OCI-LY3 (cell line): ENCODE data around the gene ZMAT3.
"Not testable (repeated sequence)": the region's sequence is repeated elsewhere in the genome, so short reads cannot be mapped to it uniquely, and the experiment has no call there.

Experiments used
- H2AFZ ChIP-seq: fragments of 200-600, 300-600 bp; shearing (Covaris generic); 2 replicates; pipeline ENCODE4 v1.6.0; 2014; ENCODE audit warnings: antibody characterized with exemption, low read depth, low read length
- H3K27ac ChIP-seq: fragments of 200-600, 300-600 bp; sonication (generic); 2 replicates; pipeline ENCODE4 v1.5.1; 2014; ENCODE audit warnings: mild to moderate bottlenecking, low read length, moderate library complexity, mixed read lengths
- H3K27me3 ChIP-seq: fragments of 200-600, 300-600 bp; sonication (generic); 2 replicates; pipeline ENCODE4 v1.6.1; 2014; ENCODE audit warnings: low read depth, low read length, mixed read lengths
- H3K36me3 ChIP-seq: fragments of 200-600, 300-600 bp; sonication (generic); replicated peaks from 2 replicates; pipeline ENCODE3; 2014; ENCODE audit warnings: low read depth, low read length, mixed read lengths
- H3K4me1 ChIP-seq: fragments of 300-600, 200-600 bp; sonication (generic); 2 replicates; pipeline ENCODE4 v1.6.1; 2014; ENCODE audit warnings: low read length, mixed read lengths
- H3K4me2 ChIP-seq: fragments of 200-600, 300-600 bp; sonication (generic); 2 replicates; pipeline ENCODE4 v1.6.1; 2014; ENCODE audit warnings: low read length, mixed read lengths
- H3K4me3 ChIP-seq: fragments of 300-600, 200-600 bp; sonication (generic); 2 replicates; pipeline ENCODE4 v1.5.1; 2014; ENCODE audit warnings: antibody characterized with exemption, mild to moderate bottlenecking, low read length, moderate library complexity
- H3K79me2 ChIP-seq: fragments of 300-600, 200-600 bp; shearing (Covaris generic); 2 replicates; pipeline ENCODE4 v1.6.1; 2014; ENCODE audit warnings: mild to moderate bottlenecking, low read length, mixed read lengths
- H3K9ac ChIP-seq: fragments of 300-600, 200-600 bp; shearing (Covaris generic); 2 replicates; pipeline ENCODE4 v1.6.0; 2014; ENCODE audit warnings: mild to moderate bottlenecking, low read length, moderate library complexity
- H3K9me3 ChIP-seq: fragments of 200-600, 300-600 bp; shearing (Covaris generic); 2 replicates; pipeline ENCODE4 v1.6.1; 2014; ENCODE audit warnings: low read length, mixed read lengths; ENCODE audit not compliant: insufficient read depth
- H4K20me1 ChIP-seq: fragments of 200-600, 300-600 bp; sonication (generic); 2 replicates; pipeline ENCODE4 v1.6.1; 2016; ENCODE audit warnings: low read length, mixed read lengths; ENCODE audit not compliant: insufficient read depth
- CTCF ChIP-seq: fragments of 200-600, 300-600 bp; sonication (generic); IDR thresholded peaks from 2 replicates; pipeline ENCODE4 v1.5.1; 2014; ENCODE audit warnings: antibody characterized with exemption, low read length, low read depth
- EZH2phosphoT487 ChIP-seq: fragments of 200-600 bp; shearing (Covaris generic); IDR thresholded peaks from 2 replicates; pipeline ENCODE4 v1.6.1; 2018; ENCODE audit warnings: antibody characterized with exemption, mixed run types, low read depth

The ZMAT3 gene

GRCh38 chr3:179037351-179037750 is 34.3 kb downstream of the ZMAT3 start:
- Histone ChIP-seq H4K20me1 (peaks cover 40% of the 10 kb centered on the region), H3K4me3 (no peak overlapping the region), H3K4me1 (no peaks in the 10 kb centered on the region; the same call in 1 of the 2 replicates), H3K36me3 (peaks cover 51% of the 10 kb centered on the region), H3K4me2 (no peak overlapping the region), H3K79me2 (peaks cover 80% of the 10 kb centered on the region), H3K9ac (no peak overlapping the region), H3K27ac (no peak overlapping the region), H3K9me3 (no peaks in the 10 kb centered on the region), H2AFZ (no peak overlapping the region), H3K27me3 (no peaks in the 10 kb centered on the region)
- TF ChIP-seq EZH2phosphoT487 (no peak), CTCF (no peak)

- no peak overlapping the region for H3K9ac ChIP-seq
- H3K9me3 ChIP-seq, result no peaks in the 10 kb centered on the region
- H3K4me1 ChIP-seq, result no peaks in the 10 kb centered on the region; the same call in 1 of the 2 replicates
- peaks cover 51% of the 10 kb centered on the region for H3K36me3 ChIP-seq
- no peaks in the 10 kb centered on the region for H3K27me3 ChIP-seq
- no peak overlapping the region for H2AFZ ChIP-seq
- H3K4me3 ChIP-seq, result no peak overlapping the region
- H3K27ac ChIP-seq, result no peak overlapping the region
- H3K4me2 ChIP-seq, result no peak overlapping the region
- H4K20me1 ChIP-seq, result peaks cover 40% of the 10 kb centered on the region
- TF ChIP-seq CTCF (no peak), EZH2phosphoT487 (no peak)
- peaks cover 75% of the 10 kb centered on the region for H3K79me2 ChIP-seq
Measured at GRCh38 chr3:179036626-179037300, 34.8 kb downstream of the ZMAT3 start.

- Histone ChIP-seq H3K36me3 (peaks cover 54% of the 10 kb centered on the region), H3K79me2 (peaks cover 73% of the 10 kb centered on the region), H3K27me3 (no peaks in the 10 kb centered on the region), H3K9ac (no peak overlapping the region), H3K27ac (no peak overlapping the region), H4K20me1 (peaks cover 37% of the 10 kb centered on the region), H3K4me2 (no peak overlapping the region), H2AFZ (no peak overlapping the region), H3K9me3 (no peaks in the 10 kb centered on the region), H3K4me1 (no peaks in the 10 kb centered on the region; the same call in 1 of the 2 replicates), H3K4me3 (no peak overlapping the region)
- TF ChIP-seq CTCF (no peak), EZH2phosphoT487 (no peak)
Measured at GRCh38 chr3:179036226-179036625, 35.4 kb downstream of the ZMAT3 start.

GRCh38 chr3:179035232-179035631 is 36.4 kb downstream of the ZMAT3 start:
- no peak overlapping the region for H3K4me3 ChIP-seq
- H3K27ac ChIP-seq, result no peak overlapping the region
- peaks cover 37% of the 10 kb centered on the region for H4K20me1 ChIP-seq
- peaks cover 61% of the 10 kb centered on the region for H3K36me3 ChIP-seq
- H3K79me2 ChIP-seq, result peaks cover 76% of the 10 kb centered on the region
- H3K27me3 ChIP-seq, result no peaks in the 10 kb centered on the region
- H3K9ac ChIP-seq, result no peak overlapping the region
- H3K9me3 ChIP-seq, result no peaks in the 10 kb centered on the region
- H3K4me2 ChIP-seq, result no peak overlapping the region
- TF ChIP-seq EZH2phosphoT487 (no peak), CTCF (no peak)
- H3K4me1 ChIP-seq, result no peaks in the 10 kb centered on the region
- H2AFZ ChIP-seq, result no peak overlapping the region

- not testable (repeated sequence) for H3K27ac ChIP-seq, H3K4me3 ChIP-seq, H2AFZ ChIP-seq, H3K9me3 ChIP-seq, H3K9ac ChIP-seq, H3K4me2 ChIP-seq, H3K27me3 ChIP-seq, H3K4me1 ChIP-seq
- Histone ChIP-seq H3K79me2 (peaks cover 62% of the 10 kb centered on the region), H3K36me3 (peaks cover 61% of the 10 kb centered on the region), H4K20me1 (peaks cover 40% of the 10 kb centered on the region)
Measured at GRCh38 chr3:179033304-179033657, 38.3 kb downstream of the ZMAT3 start.

- H3K9ac ChIP-seq, H3K4me1 ChIP-seq, H3K9me3 ChIP-seq, H3K4me2 ChIP-seq, H2AFZ ChIP-seq, H3K27ac ChIP-seq, H3K27me3 ChIP-seq, H3K4me3 ChIP-seq: not testable (repeated sequence)
- peaks cover 56% of the 10 kb centered on the region for H3K79me2 ChIP-seq
- H4K20me1 ChIP-seq, result peaks cover 40% of the 10 kb centered on the region
- peaks cover 55% of the 10 kb centered on the region for H3K36me3 ChIP-seq
Measured at GRCh38 chr3:179032454-179033303, 38.9 kb downstream of the ZMAT3 start.
